ENCODE results near the gene CDH4. TPM values are rescaled to one million over a fixed set of nuclear protein-coding genes. Genes with fewer than 3 reads are reported as not detected.

Gene CDH4
- total and polyA plus RNA-seq, 7 donors = under 0.01 to 0.06 TPM; not detected in 5

- H3K9me3 ChIP-seq = no peaks in the 10 kb centered on the region
- peaks cover 0 to under 1% (median 0%) of the 10 kb centered on the region in 3 donors for H3K27me3 ChIP-seq
- DNase-seq = no peak
- TF ChIP-seq POLR2AphosphoS5 (IDR thresholded peaks at IDR 0.05) (no peak), POLR2A (IDR thresholded peaks at IDR 0.05) (no peak), EP300 (IDR thresholded peaks at IDR 0.05) (no peak), CTCF (IDR thresholded peaks at IDR 0.05) (no peak)
- no peak overlapping the region for H3K27ac ChIP-seq
- H3K4me1 ChIP-seq = no peaks in the 10 kb centered on the region
- no peak overlapping the region for H3K4me3 ChIP-seq
- no peaks in the 10 kb centered on the region for H3K36me3 ChIP-seq
- intact Hi-C loops (cut with DNase I) = no loop called here
- WGBS, 2 donors = 80 to 81% methylated on average over 26 of the region's 26 CpGs
Observed at GRCh38 chr20:61839912-61840778, 588.1 kb downstream of the CDH4 start.

GRCh38 chr20:61840779-61841455, 588.9 kb downstream of the CDH4 start:
- intact Hi-C loops (cut with DNase I) = no loop called here
- H3K4me1 ChIP-seq = no peaks in the 10 kb centered on the region
- 82 to 88% methylated on average over 26 of the region's 26 CpGs for WGBS, 2 donors
- no peak overlapping the region for H3K27ac ChIP-seq
- DNase-seq = no peak
- H3K4me3 ChIP-seq = no peak overlapping the region
- no peaks in the 10 kb centered on the region for H3K9me3 ChIP-seq
- no peaks in the 10 kb centered on the region for H3K36me3 ChIP-seq
- peaks cover 0 to 8% (median 0%) of the 10 kb centered on the region in 3 donors for H3K27me3 ChIP-seq
- no peak for TF ChIP-seq POLR2AphosphoS5 (IDR thresholded peaks at IDR 0.05)
- no peak for TF ChIP-seq EP300 (IDR thresholded peaks at IDR 0.05)
- TF ChIP-seq POLR2A (IDR thresholded peaks at IDR 0.05) = no peak
- TF ChIP-seq CTCF (IDR thresholded peaks at IDR 0.05) = no peak

- DNase-seq = no peak
- intact Hi-C loops (cut with DNase I) = no loop called here
- Histone ChIP-seq H3K4me1 (no peaks in the 10 kb centered on the region), H3K27me3 (peaks cover 0 to 11% (median 0%) of the 10 kb centered on the region in 3 donors), H3K36me3 (no peaks in the 10 kb centered on the region), H3K27ac (no peak overlapping the region), H3K4me3 (no peak overlapping the region), H3K9me3 (no peaks in the 10 kb centered on the region)
- WGBS, 2 donors = 89 to 90% methylated on average over 18 of the region's 18 CpGs
- TF ChIP-seq POLR2A (IDR thresholded peaks at IDR 0.05) (no peak), POLR2AphosphoS5 (IDR thresholded peaks at IDR 0.05) (no peak), EP300 (IDR thresholded peaks at IDR 0.05) (no peak), CTCF (IDR thresholded peaks at IDR 0.05) (no peak)
Observed at GRCh38 chr20:61841551-61841950, 589.5 kb downstream of the CDH4 start.

GRCh38 chr20:61841966-61842365, 589.9 kb downstream of the CDH4 start:
- no peak overlapping the region for H3K4me3 ChIP-seq
- H3K27me3 ChIP-seq = peaks cover 0 to 11% (median 0%) of the 10 kb centered on the region in 3 donors
- H3K36me3 ChIP-seq = no peaks in the 10 kb centered on the region
- intact Hi-C loops (cut with DNase I) = no loop called here
- TF ChIP-seq POLR2AphosphoS5 (IDR thresholded peaks at IDR 0.05) (no peak), EP300 (IDR thresholded peaks at IDR 0.05) (no peak), CTCF (IDR thresholded peaks at IDR 0.05) (no peak), POLR2A (IDR thresholded peaks at IDR 0.05) (no peak)
- DNase-seq = no peak
- 45 to 66% methylated on average over 9 of the region's 9 CpGs for WGBS, 2 donors
- no peaks in the 10 kb centered on the region for H3K4me1 ChIP-seq
- H3K27ac ChIP-seq = no peak overlapping the region
- no peaks in the 10 kb centered on the region for H3K9me3 ChIP-seq

Measured in sigmoid colon (tissue), 7 donors.